AG09319 (cell line): Measurements from ENCODE around the gene FICD.

Experiments
- DNase-seq: peaks from one replicate; pipeline ENCODE4 v3.0.0-alpha.2; 2010; ENCODE audit warnings: low read depth; ENCODE audit errors: extremely low read depth
- TF ChIP-seq, protein P1 (sequence below): IDR thresholded peaks from 2 replicates; pipeline ENCODE4 v1.5.1; 2011; ENCODE audit warnings: low read depth, mild to moderate bottlenecking, inconsistent platforms, low read length, moderate library complexity

FICD gene

DNA sequence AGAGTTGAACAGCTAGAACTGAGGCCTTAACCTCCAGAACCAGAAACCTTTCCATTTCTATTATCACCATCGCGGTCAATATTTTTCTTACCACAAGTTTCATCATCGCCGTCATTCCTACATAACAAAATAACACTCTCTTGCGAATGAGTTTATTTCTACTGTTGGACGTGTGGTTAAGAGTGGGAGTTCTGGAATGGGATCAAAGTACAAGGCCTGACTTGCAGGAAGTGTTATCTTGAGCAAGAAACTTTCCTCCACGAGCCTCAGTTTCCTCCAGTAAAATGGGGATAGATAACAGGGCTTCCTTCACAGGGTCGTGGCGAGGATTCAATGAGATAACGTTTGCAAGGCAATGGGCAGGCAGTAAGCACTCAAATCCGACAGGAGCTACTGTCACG lies 45.2 kb downstream of the FICD start:
- TF ChIP-seq, protein P1, sequence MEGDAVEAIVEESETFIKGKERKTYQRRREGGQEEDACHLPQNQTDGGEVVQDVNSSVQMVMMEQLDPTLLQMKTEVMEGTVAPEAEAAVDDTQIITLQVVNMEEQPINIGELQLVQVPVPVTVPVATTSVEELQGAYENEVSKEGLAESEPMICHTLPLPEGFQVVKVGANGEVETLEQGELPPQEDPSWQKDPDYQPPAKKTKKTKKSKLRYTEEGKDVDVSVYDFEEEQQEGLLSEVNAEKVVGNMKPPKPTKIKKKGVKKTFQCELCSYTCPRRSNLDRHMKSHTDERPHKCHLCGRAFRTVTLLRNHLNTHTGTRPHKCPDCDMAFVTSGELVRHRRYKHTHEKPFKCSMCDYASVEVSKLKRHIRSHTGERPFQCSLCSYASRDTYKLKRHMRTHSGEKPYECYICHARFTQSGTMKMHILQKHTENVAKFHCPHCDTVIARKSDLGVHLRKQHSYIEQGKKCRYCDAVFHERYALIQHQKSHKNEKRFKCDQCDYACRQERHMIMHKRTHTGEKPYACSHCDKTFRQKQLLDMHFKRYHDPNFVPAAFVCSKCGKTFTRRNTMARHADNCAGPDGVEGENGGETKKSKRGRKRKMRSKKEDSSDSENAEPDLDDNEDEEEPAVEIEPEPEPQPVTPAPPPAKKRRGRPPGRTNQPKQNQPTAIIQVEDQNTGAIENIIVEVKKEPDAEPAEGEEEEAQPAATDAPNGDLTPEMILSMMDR, result no peak
- no peak for DNase-seq

DNA sequence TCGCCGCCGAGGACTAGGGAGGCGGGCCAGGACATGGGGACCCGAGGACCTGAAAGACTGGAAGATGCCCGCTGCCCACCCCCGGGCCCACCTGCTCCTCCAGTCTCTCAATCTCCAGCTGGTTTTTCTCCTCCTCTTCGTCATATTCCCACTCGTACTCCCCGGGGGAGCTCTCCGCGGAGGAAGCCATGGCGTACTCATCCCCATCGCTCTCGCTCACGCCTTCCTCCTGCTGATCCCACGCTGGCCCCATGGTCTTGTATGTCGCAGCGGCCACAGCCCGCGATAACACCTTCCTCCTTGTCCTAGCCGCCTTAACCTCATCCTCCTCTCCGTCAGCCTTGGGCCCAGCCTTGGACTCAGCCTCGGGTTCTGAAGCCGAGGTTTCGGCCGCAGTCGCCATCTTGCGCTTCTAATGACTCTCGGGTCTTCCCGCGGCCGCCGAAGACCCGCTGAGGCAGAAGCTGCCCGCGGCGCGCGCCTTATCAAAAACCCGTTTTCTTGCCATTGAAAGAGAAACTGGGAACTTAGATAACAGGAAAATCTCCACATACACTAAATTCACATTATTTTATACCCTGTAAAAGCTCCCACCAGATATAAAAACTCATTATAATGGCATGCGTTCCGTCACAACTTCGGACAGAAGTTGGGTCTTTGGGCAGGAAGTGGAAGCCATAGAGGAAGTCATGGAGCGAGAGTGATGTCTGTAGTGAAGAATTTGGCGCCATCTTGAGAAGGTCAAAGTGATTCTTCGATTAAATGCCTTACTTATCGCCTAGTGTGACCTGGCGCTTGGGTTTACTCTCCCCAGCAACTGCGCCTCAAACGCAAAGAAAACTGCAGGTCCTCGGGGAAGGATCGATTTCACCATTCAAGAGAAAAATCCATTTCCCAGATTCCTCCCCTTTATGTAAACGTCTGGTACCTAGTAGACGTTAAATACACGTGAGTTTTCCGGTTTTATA lies 46.0 kb downstream of the FICD start, which contains the start of gene SART3:
Gene SART3 (minus strand): TSS at position 422 of the 968 bp plus-strand sequence. CDS start 19 bp downstream, at position 403.
- TF ChIP-seq, protein P1, result no peak

DNA sequence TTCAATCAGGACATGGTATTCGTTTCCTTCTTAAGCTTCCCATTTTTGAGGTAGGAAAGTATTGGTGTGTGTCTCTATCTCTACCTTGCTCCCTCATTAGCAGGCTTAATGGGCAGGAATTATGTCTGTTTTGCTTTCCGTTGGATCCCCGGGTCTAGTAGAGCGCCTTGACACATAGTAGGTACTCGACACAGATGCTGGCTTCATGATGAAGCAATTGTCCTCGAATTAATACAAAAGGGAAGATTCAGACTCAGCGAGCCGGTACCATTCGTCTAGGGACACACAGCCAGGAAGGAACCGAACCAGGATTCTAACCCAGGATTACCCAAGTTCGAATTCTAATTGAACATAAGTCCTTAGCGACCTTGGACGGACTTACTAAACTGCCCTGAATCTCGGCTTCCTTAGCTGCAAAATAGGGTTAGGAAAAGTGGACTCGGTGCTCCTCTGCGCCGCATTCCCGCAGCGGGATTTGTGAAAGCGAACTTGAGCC lies 46.8 kb downstream of the FICD start:
- no peak for DNase-seq
- TF ChIP-seq, protein P1, result no peak

More for the DNA sequence above, 46.0 kb downstream of the FICD start, which contains the start of gene SART3:
- peak; percentile 58 for DNase-seq

DNA sequence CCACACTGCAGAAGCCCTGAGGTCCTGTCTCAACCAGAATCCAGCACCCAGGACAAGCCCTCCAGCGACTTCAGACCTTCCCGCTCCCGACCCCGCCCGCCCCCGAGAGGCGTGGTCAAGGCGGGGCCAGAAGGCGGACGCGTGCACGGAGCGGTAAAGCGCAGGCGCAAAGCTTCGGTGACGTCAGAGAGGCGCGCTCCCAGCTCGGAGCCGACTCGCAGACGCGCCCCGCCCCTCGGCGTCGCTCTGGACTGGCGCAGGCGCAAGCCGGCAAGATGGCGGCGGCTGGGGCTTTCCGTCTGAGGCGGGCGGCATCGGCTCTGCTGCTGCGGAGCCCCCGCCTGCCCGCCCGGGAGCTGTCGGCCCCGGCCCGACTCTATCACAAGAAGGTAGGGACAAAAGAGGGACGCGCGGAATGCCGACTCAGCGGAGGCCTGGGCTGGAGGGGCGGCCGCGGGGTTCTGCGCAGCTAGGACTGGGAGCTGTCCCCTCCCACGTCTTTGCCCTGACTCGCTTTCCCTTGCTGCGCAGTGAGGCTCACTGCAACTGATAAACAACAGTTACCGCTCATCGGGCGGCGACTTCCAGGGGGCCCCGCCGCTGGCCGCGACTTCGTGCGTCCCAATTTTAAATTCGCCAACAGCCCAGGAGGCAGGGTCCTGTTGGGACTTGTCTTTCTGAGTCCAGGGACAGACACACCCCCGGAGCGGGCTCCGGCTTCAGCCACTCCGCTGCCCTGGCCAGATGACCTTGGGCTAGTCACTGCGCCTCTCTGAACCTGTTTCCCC lies 47.5 kb downstream of the FICD start, which contains the start of gene ISCU:
Gene ISCU (plus strand): TSS at position 249 of the 788 bp plus-strand sequence. CDS start 27 bp downstream, at position 276.
- peak; percentile 93 for DNase-seq
- TF ChIP-seq, protein P1, result no peak

DNA sequence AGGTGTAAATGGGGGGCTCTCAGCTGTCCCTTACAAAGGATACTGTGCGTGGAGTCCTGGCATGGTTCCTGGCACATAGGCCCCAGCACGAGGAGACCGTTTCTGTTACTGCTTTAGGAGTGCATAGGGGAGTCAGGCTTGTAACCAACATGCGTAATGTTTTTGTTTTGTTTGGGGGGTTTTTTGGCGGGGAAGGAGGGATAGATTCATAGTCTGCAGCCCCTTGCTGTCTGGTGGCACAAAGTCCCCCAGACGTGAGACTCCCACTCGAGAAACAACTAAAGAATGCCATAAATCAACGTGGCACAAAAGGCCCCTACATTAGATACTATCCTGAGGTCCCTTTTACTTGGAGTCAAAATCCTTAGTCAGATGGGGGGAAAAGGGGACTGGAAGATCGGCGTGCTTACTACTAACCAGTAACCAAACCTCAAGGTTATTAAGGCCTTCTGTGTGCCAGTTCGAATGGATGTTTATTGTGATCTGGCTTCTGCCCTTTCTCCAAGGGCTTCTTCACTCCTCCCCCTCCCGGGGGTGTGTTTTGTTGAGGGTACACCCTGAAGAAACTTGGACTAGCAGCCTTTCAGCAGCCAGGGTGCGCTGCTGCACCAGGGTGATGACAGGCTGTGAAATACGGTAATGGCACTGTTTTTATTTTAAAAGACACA lies 48.2 kb downstream of the FICD start:
- DNase-seq, result peak; percentile 82
- TF ChIP-seq, protein P1, result peak; percentile 95

DNA sequence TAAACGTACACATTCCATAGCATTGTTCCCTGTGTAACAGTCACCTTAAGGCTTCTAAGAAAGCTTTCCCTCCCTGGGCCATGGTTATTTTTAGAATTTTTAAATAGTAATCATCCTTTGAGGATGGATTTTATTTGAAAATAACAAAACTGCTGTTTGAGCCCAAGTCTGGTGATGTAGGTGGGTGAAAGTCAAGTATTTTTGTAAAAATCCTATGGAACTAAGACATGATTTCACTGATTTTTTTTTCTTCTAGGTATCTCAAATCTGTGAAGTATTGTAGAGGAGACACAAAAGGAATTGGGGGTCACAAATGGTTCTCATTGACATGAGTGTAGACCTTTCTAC lies 48.7 kb downstream of the FICD start:
- no peak for DNase-seq
- TF ChIP-seq, protein P1, result no peak
